Fibroblast of mammary gland (primary cell): ENCODE measurements around the gene ANKRD16.
A peak's percentile ranks its signal among the peaks of the same experiment; 100 is the strongest.

Experiments used
- DNase-seq: peaks from one replicate; pipeline ENCODE4 v3.0.0-alpha.2; 2010; ENCODE audit warnings: low read depth
- H3K4me3 ChIP-seq: 2 replicates; pipeline ENCODE4 v1.5.1; 2011; ENCODE audit warnings: low read depth, mild to moderate bottlenecking, low read length, moderate library complexity; ENCODE audit not compliant: control insufficient read depth
- TF ChIP-seq, protein P1 (sequence below): conservative IDR thresholded peaks from 2 replicates; pipeline ENCODE4 v1.5.1; 2011; ENCODE audit warnings: low read depth, low read length, inconsistent platforms; ENCODE audit not compliant: control insufficient read depth, insufficient read depth

Gene ANKRD16

DNA sequence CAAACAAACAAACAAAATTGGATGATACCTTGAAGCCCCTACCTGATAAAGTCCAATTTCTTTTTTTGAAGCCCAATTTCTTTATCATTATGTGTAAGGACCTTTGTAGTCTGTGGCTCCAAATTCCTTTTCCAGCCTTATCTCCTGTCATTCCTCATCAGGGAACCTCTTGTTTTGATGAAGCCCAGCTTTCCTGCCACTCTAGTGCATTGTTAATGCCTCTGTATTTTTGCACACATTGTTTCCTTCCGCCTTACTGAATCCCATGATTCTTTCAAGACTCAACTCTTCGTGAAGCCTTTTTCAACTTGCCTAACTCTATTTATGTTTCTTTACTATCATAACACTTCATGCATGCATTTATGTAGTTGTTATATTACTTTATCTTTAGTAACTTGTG lies 3.6 kb upstream of the ANKRD16 start:
- no peak overlapping the region for H3K4me3 ChIP-seq
- TF ChIP-seq, protein P1, sequence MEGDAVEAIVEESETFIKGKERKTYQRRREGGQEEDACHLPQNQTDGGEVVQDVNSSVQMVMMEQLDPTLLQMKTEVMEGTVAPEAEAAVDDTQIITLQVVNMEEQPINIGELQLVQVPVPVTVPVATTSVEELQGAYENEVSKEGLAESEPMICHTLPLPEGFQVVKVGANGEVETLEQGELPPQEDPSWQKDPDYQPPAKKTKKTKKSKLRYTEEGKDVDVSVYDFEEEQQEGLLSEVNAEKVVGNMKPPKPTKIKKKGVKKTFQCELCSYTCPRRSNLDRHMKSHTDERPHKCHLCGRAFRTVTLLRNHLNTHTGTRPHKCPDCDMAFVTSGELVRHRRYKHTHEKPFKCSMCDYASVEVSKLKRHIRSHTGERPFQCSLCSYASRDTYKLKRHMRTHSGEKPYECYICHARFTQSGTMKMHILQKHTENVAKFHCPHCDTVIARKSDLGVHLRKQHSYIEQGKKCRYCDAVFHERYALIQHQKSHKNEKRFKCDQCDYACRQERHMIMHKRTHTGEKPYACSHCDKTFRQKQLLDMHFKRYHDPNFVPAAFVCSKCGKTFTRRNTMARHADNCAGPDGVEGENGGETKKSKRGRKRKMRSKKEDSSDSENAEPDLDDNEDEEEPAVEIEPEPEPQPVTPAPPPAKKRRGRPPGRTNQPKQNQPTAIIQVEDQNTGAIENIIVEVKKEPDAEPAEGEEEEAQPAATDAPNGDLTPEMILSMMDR = no peak
- DNase-seq = no peak

DNA sequence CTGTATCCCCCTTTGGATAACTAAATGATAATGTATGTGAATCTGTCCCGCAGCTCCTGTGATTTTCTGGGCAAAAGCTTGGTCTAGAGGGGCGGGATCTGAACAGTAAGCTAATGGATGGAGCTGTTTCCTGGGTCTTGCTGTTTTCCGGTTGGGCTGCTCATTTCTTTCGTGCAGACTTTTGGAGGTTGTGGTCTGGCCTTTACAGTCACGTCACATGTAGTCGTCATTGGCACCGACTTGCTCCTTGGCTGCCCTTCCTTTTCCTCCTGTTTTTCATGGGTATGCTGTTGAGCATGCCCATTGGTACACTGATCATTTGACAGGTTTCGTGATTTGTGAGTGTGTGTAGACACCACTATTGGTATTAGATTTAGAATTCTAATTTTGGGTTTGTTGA lies 2.3 kb upstream of the ANKRD16 start:
- TF ChIP-seq, protein P1 = no peak
- no peak overlapping the region for H3K4me3 ChIP-seq
- DNase-seq = peak; percentile 82

DNA sequence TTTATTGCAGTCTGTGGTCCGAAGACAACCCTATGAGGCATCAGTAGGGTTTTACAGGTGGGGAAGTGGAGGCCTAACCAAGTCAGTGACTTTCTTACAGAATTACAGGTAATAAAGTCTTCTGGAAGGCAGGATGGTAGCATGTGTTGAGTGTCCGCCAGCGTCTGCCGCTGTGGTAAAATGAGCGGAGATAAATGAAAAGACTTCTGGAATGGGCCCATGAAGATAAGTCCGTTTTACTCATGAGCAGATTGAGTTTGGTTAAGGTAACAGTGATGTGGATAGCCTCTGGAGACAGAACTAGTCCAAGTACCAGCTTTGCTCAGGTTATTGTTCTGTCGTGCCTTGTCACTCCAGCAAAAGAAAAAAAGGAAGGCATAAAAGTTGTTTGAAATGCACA lies 1.3 kb upstream of the ANKRD16 start:
- peak overlapping the region; percentile 86 for H3K4me3 ChIP-seq
- no peak for DNase-seq
- TF ChIP-seq, protein P1 = no peak

DNA sequence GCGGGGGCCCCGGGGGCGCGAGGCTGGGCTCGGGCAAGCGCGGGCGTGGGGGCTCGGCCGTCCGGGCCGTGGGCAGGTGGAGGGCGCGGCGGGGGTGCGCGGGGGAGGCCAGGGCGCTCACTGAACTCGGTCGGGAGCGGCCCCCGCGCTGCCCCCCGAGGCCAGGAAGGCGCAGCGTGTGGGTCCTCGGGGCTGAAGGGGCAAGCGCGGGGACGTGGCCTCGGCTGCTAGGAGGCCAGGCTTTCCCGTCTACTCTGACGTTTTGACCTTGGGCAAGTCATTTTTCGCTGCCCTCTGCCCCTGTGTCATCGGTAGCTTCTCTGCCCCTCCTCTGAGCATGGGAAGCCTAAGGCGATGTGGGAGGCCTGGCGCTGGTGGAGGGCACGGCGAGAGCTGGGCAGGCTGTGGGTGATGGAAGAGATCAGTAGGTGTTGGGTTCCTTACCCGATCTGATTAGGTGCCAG lies 791 bp upstream of the ANKRD16 start:
- DNase-seq = peak; percentile 36
- H3K4me3 ChIP-seq = peak overlapping the region; percentile 86
- TF ChIP-seq, protein P1 = no peak

DNA sequence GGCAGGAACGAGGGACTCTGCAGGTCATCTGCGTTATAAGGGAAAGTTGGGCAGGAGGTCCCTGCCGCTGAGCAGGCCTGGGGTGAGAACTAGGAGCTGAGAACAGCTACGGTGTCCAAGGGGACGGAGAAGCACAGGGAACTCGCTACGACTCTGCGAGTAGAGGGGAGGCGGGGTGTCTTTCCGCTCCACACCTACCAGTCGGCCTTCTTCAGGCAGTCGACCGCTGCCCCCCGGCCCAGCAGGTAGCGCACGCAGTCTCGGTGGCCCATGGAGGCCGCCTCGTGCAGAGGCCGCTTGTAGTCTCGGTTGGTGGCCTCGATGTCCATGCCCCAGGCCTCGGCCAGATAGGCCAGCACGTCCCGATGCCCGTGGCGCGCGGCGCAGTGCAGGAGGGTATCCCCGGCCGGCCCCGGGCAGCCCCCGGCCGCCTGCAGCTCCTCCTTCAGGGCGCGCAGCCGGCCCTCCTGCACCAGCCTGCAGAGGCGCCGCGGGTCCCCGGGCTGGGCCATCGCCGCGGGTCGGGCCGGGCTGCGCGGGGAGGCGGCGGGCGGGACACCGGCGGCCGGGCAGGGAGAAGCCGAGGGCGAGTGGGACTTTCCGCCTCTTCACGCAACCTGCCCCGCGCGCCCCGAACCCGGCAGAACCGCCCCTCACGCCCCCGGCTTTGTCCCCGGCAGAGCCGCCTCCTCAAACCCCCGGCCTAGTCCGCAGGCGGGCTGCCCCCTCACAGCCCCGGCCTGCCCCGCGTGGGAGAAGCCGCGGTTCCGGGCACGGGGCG lies 660 bp downstream of the ANKRD16 start:
- peak; percentile 11 for DNase-seq
- TF ChIP-seq, protein P1 = no peak
- peak overlapping the region; percentile 66 for H3K4me3 ChIP-seq

DNA sequence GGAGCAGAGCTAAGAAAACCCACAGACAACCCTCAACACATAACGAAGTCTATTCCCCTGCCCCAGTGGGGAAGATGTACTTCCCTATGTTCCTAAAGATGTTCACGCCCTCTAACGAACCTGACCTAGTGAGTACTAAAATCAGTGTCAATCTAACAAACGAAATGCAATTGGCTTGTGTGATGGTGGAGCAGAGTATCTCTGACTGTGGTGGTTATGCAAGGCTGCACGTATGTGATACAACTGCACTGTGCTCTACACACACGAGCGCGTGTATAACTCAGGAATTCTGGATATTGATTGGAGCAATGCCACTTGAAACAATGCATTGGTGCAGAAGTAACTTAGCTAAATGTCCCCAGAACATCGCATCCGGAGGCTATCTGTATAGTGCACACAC lies 1.3 kb downstream of the ANKRD16 start:
- TF ChIP-seq, protein P1 = no peak
- DNase-seq = peak; percentile 58
- H3K4me3 ChIP-seq = peak overlapping the region; percentile 66

DNA sequence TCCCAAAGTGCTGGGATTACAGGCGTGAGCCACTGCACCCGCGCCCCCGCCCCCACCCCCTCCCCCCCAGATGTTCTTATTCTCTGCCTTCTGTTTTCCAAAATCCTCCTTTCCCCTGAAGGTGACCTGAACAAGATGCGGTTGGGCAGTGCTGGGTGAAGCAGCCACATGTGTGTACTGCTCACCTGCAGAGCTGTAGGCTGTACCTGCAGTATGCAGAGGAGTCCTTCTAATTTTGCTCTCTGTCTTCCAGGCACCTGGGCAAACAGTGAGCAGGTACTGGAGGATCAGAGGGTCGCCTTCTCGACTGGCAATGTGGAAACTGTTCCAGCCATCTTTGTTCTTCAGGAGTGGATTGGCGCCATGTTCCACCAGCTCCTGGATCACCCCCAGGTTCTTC lies 2.1 kb downstream of the ANKRD16 start:
- H3K4me3 ChIP-seq = no peak overlapping the region
- DNase-seq = no peak
- TF ChIP-seq, protein P1 = no peak
